Lower lobe of right lung (tissue), 2 donors: ENCODE data around the gene APMAP. TPM values are rescaled to one million over a fixed set of nuclear protein-coding genes. Genes with fewer than 3 reads are reported as not detected.
"Not testable (repeated sequence)": the region's sequence is repeated elsewhere in the genome, so short reads cannot be mapped to it uniquely, and the experiment has no call there.

Experiments used
- ATAC-seq, 2 donors: fragments of 200-7000 bp; cut with Tn5 transposase; one replicate each; pipeline ENCODE4 v1.9.1; 2020 to 2022; ENCODE audit warnings: mild to moderate bottlenecking in 2 of 2, moderate library complexity in 2 of 2
- DNase-seq: peaks from one replicate; pipeline ENCODE4 v3.0.0-alpha.2; 2020
- H3K27ac ChIP-seq: fragments of 200-600 bp; one replicate; pipeline ENCODE4 v1.8.0; 2022
- H3K27me3 ChIP-seq: fragments of 200-600 bp; one replicate; pipeline ENCODE4 v1.8.0; 2022; ENCODE audit warnings: low read depth
- H3K36me3 ChIP-seq: fragments of 200-600 bp; one replicate; pipeline ENCODE4 v1.8.0; 2022; ENCODE audit warnings: mild to moderate bottlenecking
- H3K4me1 ChIP-seq: fragments of 200-600 bp; one replicate; pipeline ENCODE4 v1.8.0; 2022
- H3K4me3 ChIP-seq: fragments of 200-600 bp; one replicate; pipeline ENCODE4 v1.8.0; 2022; ENCODE audit warnings: mild to moderate bottlenecking
- H3K9me3 ChIP-seq: fragments of 200-600 bp; one replicate; pipeline ENCODE4 v1.8.0; 2022
- CTCF ChIP-seq: fragments of 200-600 bp; IDR thresholded peaks from one replicate; pipeline ENCODE4 v1.8.0; 2022; ENCODE audit warnings: antibody characterized with exemption, mild to moderate bottlenecking
- intact Hi-C: fragments of 100-400 bp; cut with DNase I; formaldehyde crosslinking; loops from one replicate; pipeline ENCODE4 v1.11.0; 2022
- total RNA-seq: library from RNA; stranded (reverse); fragmentation: NEBNext Ultra II Directional; extraction: Animal tissue kit (Norgen Biotek cat#: 25700); gene quantifications from one replicate; pipeline ENCODE4 v1.2.1, GENCODE V29; 2021
- donor health status: DM: no; HTN: yes; CAD: no; lungs with severe emphysema.

The APMAP gene
- total RNA-seq, 1 donor from 2014 or later, result 82.9 TPM

GRCh38 chr20:25006431-25007167 lies 14.0 kb upstream of the APMAP start:
- no peak for TF ChIP-seq CTCF
- Histone ChIP-seq H3K36me3 (peaks cover 70% of the 10 kb centered on the region), H3K27me3 (no peaks in the 10 kb centered on the region), H3K27ac (no peak overlapping the region), H3K9me3 (no peaks in the 10 kb centered on the region), H3K4me3 (no peak overlapping the region), H3K4me1 (no peaks in the 10 kb centered on the region)
- DNase-seq, result no peak
- intact Hi-C loops, result no loop called here
- no peak for ATAC-seq

- TF ChIP-seq CTCF, result no peak
- no peak for DNase-seq
Measured at GRCh38 chr20:25005661-25006060, 13.1 kb upstream of the APMAP start.

GRCh38 chr20:25005220-25005619 lies 12.7 kb upstream of the APMAP start:
- H3K9me3 ChIP-seq, result no peaks in the 10 kb centered on the region
- intact Hi-C loops, result no loop called here
- H3K36me3 ChIP-seq, result peaks cover 56% of the 10 kb centered on the region
- no peak overlapping the region for H3K27ac ChIP-seq
- no peak overlapping the region for H3K4me3 ChIP-seq
- no peak for TF ChIP-seq CTCF
- H3K4me1 ChIP-seq, result peaks cover 8% of the 10 kb centered on the region
- ATAC-seq, result peak; percentile 42 to 80
- no peak for DNase-seq
- H3K27me3 ChIP-seq, result no peaks in the 10 kb centered on the region

More at GRCh38 chr20:25005661-25006060, 13.1 kb upstream of the APMAP start:
- H3K27ac ChIP-seq, result no peak overlapping the region
- no peak overlapping the region for H3K4me3 ChIP-seq
- intact Hi-C loops, result no loop called here
- peaks cover 60% of the 10 kb centered on the region for H3K36me3 ChIP-seq
- ATAC-seq, result peak in 1 of 2 donors; percentile 28
- peaks cover 3% of the 10 kb centered on the region for H3K4me1 ChIP-seq
- H3K9me3 ChIP-seq, result no peaks in the 10 kb centered on the region
- no peaks in the 10 kb centered on the region for H3K27me3 ChIP-seq

GRCh38 chr20:25003002-25003401 lies 10.5 kb upstream of the APMAP start:
- intact Hi-C loops, result no loop called here
- TF ChIP-seq CTCF, result no peak
- Histone ChIP-seq H3K27ac (no peak overlapping the region), H3K36me3 (peaks cover 34% of the 10 kb centered on the region), H3K4me1 (peaks cover 14% of the 10 kb centered on the region), H3K9me3 (no peaks in the 10 kb centered on the region), H3K27me3 (no peaks in the 10 kb centered on the region), H3K4me3 (no peak overlapping the region)
- no peak for DNase-seq
- no peak for ATAC-seq

GRCh38 chr20:25001323-25001722 lies 8.8 kb upstream of the APMAP start:
- H3K27me3 ChIP-seq, H3K4me3 ChIP-seq, intact Hi-C loops, ATAC-seq, DNase-seq, H3K27ac ChIP-seq, H3K9me3 ChIP-seq: not testable (repeated sequence)
- peaks cover 17% of the 10 kb centered on the region for H3K36me3 ChIP-seq
- H3K4me1 ChIP-seq, result peaks cover 14% of the 10 kb centered on the region

- Histone ChIP-seq H3K9me3 (no peaks in the 10 kb centered on the region), H3K4me3 (no peak overlapping the region), H3K27ac (no peak overlapping the region), H3K4me1 (peaks cover 14% of the 10 kb centered on the region), H3K27me3 (no peaks in the 10 kb centered on the region), H3K36me3 (peaks cover 7% of the 10 kb centered on the region)
- peak; percentile 76 to 78 for ATAC-seq
- TF ChIP-seq CTCF, result no peak
- intact Hi-C loops, result no loop called here
- peak; percentile 84 for DNase-seq
Measured at GRCh38 chr20:25000268-25000801, 7.8 kb upstream of the APMAP start.
